ENCODE measurements around the gene ACY1.
A peak's percentile ranks its signal among the peaks of the same experiment; 100 is the strongest.

Gene ACY1

DNA sequence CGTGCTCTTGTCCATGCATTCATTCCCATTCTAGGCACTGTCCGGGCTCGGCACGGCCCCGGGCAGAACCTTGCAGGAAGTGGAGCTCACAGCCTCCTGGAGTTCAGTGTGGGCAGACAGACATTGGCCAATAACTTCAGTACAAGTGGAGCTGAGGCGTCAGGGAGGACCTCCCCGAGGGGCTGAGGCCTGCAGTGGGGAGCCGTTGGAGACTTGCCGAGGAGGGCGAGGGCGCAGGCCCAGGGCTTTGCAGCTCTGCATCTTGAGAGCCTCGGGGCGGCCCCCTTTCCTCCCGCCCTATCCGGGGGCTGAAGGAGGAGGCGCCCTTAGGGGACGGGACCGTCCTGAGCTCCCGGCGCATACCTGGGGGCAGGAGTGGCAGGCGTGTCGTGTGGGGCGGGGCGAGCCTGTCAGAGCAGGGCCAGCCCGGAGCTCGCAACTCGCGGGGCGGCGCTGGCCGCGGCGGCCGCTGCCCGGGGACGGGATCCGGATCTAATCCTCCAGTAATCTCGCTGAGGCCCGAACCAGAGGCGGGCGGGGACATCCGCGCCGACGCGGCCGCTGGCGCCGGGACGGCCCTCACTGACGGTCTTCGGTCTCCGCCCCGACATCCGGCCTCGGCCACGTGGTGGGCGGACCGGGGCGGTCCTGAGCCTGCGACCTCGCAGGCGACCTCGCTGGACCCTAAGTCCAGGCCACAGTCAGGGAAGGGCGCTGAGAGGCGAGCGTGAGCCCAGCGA, at the start of gene ACY1:
Gene ACY1, plus strand, starts transcription at position 698 of the 740 bp plus-strand sequence. CDS start 530 bp downstream, outside the sequence.
- peak; percentile 93 for DNase-seq

DNA sequence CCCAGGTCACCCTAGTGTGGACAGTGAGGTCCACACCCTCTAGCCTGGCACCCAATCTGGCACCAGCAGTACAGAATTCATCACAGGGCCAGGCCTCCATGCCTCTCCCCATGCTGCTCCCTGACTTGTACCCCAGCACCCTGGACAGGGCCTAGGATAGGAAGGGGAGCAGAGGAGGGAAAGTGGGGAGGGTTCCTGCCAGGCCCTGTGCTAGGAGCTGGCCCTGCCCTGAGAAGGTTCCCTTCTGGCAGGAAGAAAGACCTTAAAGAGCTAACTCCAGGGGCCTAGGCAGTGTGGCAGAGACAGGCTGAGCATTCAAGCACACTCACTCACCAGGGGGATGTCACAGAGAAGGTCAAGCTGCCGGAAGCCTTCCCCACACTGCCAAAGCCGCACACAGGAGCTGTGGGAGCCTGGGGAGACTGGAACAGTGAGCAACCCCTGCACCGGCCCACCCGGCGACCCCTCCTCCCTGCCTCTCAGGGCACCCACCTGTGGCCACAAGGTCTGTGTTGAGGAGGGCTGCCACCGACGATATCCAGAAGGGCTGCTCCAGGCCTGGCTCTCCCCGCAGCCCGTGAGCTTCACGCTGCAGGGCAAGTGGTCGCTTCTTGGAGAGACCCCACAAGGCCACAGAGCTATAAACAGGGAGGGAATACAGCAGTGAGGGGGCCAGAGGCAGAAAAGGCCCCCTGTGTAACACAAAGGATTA, 49.0 kb upstream of the ACY1 start:
- no peak for DNase-seq

DNA sequence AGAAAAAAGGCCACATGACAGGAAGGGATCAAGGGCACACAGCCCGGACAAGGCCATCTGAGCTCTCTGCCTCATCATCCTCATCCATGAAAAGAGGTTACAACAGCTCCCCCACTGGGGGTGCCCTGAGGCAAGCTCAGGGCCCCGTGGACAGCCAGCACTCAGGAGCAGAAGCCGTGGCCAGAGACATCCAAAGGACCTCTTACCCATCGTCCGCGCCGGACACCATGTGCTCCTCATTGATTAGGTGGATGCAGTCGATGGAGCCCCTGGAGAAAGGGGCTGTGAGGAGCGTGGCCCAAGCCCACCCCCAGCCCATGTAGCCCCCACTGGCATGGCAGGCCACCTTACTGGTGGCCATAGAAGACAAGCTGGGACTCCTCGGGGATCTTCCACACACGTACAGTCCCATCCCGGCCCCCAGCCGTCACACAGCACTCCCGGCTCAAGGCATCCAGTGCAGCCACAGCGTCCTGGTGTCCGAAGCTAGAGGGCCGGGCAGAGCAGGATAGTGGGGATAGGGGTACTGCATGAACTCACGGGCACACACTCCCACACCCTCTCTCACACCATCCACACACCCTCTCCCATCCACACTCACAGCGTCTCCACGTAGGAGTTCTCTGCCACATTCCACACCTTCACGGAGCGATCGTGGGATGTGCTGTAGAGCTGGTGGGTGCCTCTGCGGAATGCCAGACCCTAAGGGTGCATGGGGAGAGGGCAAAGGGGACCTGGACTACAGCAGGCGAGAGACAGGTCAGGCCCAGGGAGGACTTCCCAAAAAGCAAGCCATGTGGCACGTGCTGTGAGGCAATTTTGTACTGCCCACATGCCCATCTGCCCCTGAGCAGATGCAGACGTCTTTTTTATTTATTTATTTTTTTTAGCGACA, 48.1 kb upstream of the ACY1 start:
- DNase-seq = no peak

DNA sequence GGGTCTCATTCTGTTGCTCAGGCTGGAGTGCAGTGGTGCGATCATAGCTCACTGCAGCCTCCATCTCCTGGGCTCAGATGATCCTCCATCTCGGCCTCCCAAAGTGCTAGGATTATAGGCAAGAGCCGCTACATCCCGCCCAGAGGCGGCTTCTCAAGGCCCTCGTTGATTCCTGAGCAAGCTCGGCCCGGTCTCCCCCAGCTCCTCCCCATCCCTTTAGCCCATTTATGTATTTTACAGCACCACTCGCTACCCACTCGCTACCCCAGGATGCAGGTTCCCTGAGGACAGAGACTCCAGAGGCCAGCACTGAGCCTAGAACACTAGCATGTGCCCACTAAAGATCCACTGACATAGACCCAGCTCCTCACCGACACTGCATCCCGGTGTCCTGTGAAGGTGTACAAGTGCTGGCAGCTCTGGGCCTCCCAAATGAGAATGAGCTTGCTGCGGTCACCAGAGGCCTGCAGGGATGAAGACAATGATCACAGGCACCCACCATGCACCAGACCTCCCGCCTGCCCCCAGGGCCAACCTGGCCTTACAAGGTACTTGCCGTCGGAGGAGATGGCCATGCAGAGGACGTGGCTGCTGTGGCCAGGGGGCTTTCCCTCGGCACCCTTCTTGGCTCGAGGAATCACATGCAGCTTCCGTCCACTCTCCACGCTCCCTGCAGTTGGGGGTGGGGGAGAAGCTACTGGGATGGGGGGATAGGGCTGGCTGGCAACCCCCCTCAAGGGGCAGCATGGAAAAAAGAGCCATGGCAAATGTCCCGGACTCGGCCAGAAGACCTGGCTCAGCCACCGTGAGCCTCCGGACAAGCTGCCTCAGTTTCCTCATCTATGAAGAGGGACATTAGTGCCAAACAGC, 47.2 kb upstream of the ACY1 start:
- no peak for DNase-seq

DNA sequence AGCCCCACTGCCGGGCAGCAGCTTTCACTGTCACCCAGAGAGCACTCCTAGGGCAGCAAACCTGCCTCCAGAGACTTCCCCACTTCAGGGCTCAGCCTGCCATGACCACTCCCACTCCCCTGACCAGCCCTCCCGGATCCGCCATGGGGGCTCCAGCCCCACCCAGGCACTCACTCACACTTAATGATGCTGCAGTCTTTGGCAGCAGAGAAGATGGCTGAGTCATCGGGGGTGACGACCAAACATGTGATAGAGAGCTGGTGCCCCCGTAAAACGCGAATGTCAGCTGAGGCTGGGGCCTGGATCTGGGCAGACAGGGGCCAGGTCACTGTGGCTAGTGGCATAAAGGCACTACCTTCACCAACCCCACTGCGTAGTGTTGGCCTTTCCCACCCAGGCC, 46.3 kb upstream of the ACY1 start:
- DNase-seq = no peak

DNA sequence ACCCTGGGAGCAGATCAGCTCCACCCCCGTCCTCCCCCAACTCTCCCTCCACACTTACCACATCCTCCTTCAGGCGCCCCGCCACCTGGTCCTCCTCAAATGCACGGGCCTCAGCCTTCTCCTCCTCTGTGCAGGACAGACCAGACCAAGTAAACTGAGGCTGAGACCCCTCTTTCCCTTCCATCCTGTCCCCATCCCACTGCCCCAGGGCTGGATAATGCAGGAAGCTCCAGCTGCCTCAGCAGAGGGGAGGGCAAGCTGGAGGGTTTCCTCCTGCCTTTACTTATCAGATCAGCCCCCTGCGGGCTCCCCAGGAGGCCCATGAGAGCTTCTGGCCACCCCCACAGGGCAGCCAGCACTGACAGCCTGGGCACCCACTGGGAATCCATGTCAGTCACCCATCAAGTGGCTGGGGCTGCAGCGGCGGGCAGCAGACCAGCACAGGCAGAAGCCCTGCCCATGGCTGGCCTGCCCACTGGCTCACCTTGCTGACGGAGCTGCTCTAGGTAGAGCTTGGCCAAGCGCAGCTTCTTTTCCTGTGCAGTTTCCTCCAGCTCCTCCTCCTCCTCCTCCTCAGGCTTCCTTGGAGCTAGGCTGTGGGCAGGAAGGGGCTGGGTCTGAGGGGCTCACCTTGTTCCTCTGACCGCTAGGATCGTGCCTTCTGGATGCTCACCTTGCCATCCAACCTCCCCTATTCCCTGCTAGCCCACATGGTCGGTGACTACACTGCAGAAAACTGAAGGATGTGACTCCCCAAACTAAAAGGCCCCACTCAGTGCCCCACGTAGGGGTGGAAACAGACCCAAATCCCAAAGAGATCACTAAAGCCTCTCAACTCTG, 45.5 kb upstream of the ACY1 start:
- no peak for DNase-seq

DNA sequence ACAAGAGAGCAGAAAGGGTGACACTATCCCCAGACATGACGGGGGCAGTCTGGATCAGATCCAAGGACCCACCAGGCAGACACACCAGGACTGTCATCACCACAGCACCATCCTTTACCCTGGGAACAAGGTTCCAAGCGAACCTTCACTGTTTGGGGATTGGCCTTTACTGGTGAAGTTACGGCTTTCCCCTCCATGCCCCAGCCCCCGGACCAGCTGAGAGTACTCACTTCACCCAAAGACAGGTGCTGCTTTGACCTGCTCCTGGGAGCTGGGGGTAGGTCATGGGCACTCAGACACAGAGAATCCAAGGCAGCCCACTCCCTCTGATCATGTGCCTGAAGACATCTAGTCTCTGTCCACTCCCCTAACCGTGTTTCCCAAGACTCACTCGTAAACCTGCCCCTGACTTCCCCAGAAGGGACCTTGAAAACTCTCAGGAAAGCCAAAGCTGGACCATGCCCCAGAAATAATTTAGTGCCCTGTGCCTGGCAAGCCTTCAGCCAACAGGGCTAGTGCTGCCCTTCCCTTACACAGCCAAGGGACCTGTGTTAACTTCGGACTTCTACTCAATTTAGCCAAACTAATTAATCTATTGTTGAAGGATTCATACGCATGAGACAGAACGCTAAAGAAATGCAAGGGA, 44.4 kb upstream of the ACY1 start:
- DNase-seq = no peak

DNA sequence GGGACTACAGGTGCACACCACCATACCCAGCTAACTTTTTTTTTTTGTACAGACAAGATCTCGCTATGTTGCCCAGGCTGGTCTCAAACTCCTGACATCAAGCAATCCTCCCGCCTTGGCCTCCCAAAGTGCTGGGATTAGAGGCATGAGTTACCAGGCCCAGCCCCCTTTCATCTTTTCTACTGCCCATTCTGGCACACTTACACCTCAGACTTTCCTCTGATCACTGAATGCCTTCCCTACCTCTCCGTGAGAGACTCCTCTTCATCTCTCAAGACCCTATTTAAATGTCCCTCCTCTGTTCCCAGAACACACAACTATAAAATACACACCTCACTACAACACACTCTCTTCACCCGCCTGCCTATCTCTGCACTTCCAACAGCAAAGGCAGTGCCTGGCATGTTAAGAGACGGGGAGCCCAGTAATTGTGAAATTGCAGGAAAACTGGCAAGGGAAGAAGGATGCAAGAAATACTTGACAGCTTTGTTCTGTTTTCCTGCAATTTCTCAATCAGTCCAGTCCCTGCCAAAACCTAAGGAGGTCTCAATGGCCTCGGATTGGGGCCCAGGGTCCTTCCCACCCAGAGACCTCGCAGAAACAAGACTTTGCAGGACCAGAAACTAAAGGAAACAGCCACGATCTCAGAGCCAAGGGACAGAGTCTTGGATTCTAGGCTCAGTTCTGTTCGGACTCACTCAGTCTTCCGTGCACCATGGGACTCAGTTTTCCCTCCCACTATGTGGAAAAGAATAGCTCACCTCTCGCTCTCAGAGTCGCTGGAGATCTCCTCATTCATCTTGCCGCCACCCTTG, 42.5 kb upstream of the ACY1 start:
- DNase-seq = no peak

DNA sequence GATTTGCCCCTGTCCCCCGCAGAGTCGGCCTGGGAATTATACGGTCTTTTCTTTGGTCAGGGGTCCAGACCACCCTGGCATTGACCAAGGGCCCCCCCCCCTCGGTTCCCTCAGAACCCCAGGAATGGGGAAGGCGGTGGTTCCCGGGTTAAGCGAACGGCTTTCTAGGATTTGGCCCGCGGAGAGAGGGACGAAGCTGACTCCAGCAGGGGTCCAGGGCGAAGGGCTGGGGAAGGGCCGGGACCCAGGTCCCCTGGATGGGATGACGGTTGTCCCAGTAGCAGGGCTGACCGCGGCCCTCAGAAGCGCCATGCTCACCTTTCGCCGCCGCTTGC, 41.9 kb upstream of the ACY1 start:
- DNase-seq = no peak

DNA sequence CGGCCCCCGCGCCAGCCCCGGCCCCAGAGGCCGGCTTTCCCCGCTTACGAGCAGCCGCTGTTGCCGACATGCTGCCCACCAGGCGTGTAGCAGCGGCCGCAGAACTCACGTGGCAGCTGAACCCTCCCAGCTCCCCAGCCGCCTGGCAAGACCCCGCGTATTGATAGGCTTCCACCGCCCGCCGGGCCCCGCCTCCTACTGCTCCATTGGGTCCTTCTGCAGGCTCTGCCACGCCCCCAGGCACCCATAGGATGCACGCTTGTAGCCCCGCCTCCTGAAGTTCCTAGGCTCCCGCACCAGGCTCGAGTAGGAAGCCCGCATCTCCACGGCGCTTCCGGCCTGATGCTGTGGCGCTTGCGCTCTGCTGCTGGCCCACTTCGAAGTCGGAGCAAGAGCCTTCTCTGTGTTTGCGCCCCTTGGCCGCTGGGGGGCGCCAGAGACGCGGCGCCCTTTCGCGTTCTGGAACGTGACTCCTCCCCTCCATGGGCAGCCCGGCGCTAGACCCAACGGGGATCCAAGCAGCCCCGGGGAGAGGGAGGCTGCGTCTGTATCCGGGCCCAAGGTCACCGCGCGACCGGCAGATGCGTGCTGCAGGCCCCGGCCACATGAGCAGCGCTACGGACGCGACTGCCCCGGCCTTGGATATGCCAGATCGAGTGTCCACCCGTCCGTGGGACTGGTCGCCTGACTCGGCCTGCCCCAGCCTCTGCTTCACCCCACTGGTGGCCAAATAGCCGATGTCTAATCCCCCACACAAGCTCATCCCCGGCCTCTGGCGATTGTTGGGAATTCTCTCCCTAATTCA, 41.3 kb upstream of the ACY1 start, which contains the start of the genes PARP3 and RRP9:
Gene PARP3, plus strand, starts transcription at position 566 of the 805 bp plus-strand sequence. CDS start 993 bp downstream, outside the sequence.
Gene RRP9, minus strand, starts transcription at position 107 of the 805 bp plus-strand sequence. Its CDS starts 37 bp downstream, at position 70.
- peak; percentile 100 for DNase-seq

DNA sequence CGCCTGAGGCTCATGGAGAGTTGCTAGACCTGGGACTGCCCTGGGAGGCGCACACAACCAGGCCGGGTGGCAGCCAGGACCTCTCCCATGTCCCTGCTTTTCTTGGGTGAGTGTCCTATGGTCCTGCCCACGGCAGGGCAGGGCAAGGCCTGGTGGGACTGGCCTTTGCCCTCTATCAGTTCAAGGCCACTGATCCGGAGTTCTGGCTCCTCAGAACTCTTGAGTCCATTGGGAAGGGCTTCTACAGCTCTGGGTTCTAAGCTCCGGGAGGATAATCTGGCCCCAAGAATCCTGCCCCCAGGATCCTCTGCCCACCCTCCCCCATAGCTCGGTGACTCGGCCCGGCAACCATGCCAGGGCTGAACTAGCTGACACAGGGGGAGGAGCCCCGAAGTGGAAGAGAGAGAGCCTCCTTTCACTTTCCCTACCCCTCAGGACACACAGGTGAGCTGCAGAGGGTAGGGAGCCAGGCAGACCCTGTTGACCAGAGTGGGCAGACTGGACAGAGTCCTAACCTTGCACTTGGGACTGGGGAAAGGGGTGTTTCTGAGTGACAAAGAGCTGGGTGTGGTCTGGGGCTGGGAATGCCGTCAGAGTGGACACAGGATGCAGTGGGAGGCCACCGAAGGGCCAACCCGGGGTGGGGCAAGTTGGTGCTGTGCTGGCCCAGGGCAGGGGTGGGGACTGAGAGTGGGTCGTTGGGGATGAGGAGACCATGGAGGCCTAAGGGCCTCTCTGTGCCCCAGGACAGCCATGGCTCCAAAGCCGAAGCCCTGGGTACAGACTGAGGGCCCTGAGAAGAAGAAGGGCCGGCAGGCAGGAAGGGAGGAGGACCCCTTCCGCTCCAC, 40.5 kb upstream of the ACY1 start:
- DNase-seq = peak; percentile 71

DNA sequence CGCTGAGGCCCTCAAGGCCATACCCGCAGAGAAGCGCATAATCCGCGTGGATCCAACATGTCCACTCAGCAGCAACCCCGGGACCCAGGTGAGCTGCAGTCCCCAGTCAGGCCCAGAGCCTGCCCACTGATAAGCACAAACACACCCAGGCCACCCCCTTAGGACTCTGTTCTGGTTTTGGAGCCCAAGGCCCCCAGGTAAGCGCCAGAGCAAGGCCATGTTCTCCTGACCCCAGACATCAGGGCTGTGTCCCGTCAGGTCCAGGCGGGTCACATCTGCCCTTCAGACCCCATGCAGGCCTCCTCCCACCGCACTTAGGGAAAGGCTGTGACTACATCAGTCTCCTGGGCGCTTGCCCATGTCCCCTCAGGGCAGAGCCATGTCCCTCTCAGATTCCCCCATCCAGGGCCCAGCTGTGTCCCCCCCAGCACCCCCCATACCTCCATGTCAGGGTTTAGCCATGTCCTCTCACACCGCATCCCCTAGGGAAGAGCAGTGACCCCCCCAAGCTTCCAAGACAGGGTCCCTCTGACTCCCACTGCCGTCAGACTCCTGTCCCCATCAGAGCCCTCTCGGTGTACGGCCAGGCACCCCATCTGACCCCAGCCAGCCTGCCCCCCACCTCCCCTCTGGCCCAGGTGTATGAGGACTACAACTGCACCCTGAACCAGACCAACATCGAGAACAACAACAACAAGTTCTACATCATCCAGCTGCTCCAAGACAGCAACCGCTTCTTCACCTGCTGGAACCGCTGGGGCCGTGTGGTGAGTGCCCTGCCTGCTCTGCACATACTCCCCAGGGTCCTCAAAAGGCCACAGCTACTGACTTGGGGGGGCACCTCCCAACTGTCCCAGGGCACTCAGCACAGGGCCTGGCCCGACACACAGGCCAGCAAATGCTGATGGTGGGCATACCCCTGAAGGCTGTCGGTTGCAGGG, 39.6 kb upstream of the ACY1 start:
- no peak for DNase-seq

DNA sequence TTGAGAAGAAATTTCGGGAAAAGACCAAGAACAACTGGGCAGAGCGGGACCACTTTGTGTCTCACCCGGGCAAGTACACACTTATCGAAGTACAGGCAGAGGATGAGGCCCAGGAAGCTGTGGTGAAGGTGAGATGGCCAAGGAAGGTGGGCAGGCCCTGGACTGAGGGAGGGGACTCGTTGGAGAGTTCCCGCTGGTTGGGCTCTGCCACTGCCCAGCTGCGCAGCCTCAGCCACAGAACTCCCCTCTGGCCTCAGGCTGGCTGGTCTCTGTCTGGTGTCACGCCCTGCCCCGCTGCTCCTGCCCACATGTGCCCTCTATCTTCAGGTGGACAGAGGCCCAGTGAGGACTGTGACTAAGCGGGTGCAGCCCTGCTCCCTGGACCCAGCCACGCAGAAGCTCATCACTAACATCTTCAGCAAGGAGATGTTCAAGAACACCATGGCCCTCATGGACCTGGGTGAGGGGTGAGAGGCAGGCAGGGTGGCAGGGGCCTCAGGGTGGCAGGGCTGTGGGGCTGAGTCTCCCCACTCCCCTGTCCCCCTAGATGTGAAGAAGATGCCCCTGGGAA, 38.8 kb upstream of the ACY1 start:
- no peak for DNase-seq

DNA sequence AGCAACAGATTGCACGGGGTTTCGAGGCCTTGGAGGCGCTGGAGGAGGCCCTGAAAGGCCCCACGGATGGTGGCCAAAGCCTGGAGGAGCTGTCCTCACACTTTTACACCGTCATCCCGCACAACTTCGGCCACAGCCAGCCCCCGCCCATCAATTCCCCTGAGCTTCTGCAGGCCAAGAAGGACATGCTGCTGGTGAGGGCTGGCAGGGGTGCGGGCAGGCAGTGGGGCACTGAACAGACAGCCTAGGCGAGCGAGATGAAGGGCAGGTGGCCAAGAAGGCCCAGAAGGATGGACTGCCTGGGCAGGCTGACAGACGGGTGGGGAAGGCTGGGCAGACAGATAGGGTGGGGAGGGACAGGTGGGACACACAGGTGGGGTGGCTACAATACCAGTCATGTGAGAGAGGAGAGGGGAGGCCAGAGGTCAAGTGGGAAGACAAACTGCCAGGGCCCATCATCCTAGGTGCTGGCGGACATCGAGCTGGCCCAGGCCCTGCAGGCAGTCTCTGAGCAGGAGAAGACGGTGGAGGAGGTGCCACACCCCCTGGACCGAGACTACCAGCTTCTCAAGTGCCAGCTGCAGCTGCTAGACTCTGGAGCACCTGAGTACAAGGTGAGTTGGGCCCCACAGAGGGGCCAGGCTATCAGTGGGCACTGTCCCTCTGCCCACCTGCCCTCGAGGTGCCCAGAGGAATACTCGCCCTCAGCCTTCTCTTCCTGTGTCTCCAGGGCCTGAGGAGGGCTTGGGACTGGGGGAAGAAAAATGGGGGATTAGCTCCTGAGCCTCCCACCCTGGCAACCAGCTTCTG, 38.1 kb upstream of the ACY1 start:
- no peak for DNase-seq

DNA sequence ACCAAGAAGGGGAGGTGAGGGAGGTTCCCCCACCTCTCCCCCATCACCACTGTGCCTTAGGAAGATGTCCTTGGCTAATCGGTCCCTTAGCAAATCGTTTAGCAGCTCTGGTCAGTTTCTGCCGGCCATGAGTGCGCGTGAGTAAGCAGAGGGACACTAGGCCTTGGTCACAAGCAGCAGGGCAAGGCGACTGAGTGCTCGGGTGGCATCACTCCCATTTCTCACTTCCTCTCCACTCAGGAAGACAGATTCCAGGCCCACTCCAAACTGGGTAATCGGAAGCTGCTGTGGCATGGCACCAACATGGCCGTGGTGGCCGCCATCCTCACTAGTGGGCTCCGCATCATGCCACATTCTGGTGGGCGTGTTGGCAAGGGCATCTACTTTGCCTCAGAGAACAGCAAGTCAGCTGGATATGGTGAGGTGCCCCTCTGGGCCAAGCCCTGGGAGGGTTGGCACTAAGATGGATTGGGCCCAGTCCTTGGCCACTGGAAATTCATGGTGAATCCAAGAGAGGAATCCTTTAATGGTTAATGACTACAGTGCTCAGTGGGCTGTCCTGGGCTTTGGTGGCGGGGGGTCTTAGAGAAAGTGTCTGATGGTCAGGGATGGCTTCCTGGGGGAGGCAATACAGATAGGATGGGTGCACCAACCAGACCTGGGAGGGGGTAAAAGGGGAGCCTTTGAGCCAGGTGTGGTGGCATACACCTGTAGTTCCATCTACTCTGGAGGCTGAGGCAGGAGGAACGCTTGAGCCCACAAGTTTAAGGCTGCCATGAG, 37.2 kb upstream of the ACY1 start:
- no peak for DNase-seq

Measured in NCI-H226 (cell line).